ENCODE data around the gene TGM5.
A peak's percentile ranks its signal among the peaks of the same experiment; 100 is the strongest.
"Not testable (repeated sequence)": the region's sequence is repeated elsewhere in the genome, so short reads cannot be mapped to it uniquely, and the experiment has no call there.

Gene TGM5

GRCh38 chr15:43266834-43267233 is at the start of gene TGM5:
TGM5 (minus strand) TSS chr15:43266928; CDS start chr15:43266849, 79 bp downstream.
- DNase-seq, result no peak

- DNase-seq, result no peak
Measured at GRCh38 chr15:43314171-43314570, 47.4 kb upstream of the TGM5 start.

GRCh38 chr15:43312378-43312777 is 45.6 kb upstream of the TGM5 start:
- DNase-seq, result no peak

GRCh38 chr15:43302205-43302817 is 35.6 kb upstream of the TGM5 start, which contains the start of gene TGM7:
TGM7 (minus strand) TSS chr15:43302255.
- DNase-seq, result no peak

- DNase-seq, result no peak
Measured at GRCh38 chr15:43299884-43300283, 33.2 kb upstream of the TGM5 start.

GRCh38 chr15:43299411-43299810 is 32.7 kb upstream of the TGM5 start:
- no peak for DNase-seq

- no peak for DNase-seq
Measured at GRCh38 chr15:43294091-43294706, 27.5 kb upstream of the TGM5 start.

GRCh38 chr15:43293432-43293831 is 26.7 kb upstream of the TGM5 start:
- no peak for DNase-seq

GRCh38 chr15:43292375-43293078 is 25.8 kb upstream of the TGM5 start:
- no peak for DNase-seq

GRCh38 chr15:43289656-43290055 is 22.9 kb upstream of the TGM5 start:
- not testable (repeated sequence) for DNase-seq

GRCh38 chr15:43287254-43287653 is 20.5 kb upstream of the TGM5 start:
- no peak for DNase-seq

- no peak for DNase-seq
Measured at GRCh38 chr15:43286074-43286473, 19.3 kb upstream of the TGM5 start.

GRCh38 chr15:43285609-43286037 is 18.9 kb upstream of the TGM5 start:
- DNase-seq, result peak; percentile 55

- no peak for DNase-seq
Measured at GRCh38 chr15:43283526-43283925, 16.8 kb upstream of the TGM5 start.

- DNase-seq, result no peak
Measured at GRCh38 chr15:43281926-43282602, 15.3 kb upstream of the TGM5 start.

GRCh38 chr15:43280996-43281395 is 14.3 kb upstream of the TGM5 start:
- no peak for DNase-seq

- no peak for DNase-seq
Measured at GRCh38 chr15:43279496-43279895, 12.8 kb upstream of the TGM5 start.

- DNase-seq, result no peak
Measured at GRCh38 chr15:43278869-43279268, 12.1 kb upstream of the TGM5 start.

GRCh38 chr15:43277901-43278300 is 11.2 kb upstream of the TGM5 start:
- no peak for DNase-seq

- no peak for DNase-seq
Measured at GRCh38 chr15:43277231-43277823, 10.6 kb upstream of the TGM5 start.

GRCh38 chr15:43276563-43277200 is 10.0 kb upstream of the TGM5 start:
- no peak for DNase-seq

GRCh38 chr15:43275740-43276562 is 9.2 kb upstream of the TGM5 start:
- DNase-seq, result no peak

Data from NCI-H526 treated with DMSO at 0.1 percent for 48 hours (cell line).